HepG2 (cell line): ENCODE results near the gene OSBPL10. TPM values are rescaled to one million over a fixed set of nuclear protein-coding genes. Genes with fewer than 3 reads are reported as not detected.

ENCODE experiments used
- ATAC-seq: fragments of 200-7000 bp; cut with Tn5 transposase; 3 replicates; pipeline ENCODE4 v1.9.1; 2020; ENCODE audit warnings: mild to moderate bottlenecking, moderate library complexity
- BruUV-seq: library from RNA; stranded (reverse); fragments of 400-500 nt; replicated peaks from 2 replicates; lab custom pipeline; 2021; lab: Mats Ljungman, UMichigan
- CTCF ChIA-PET: fragments of 300-600 bp; formaldehyde crosslinking; extraction: SDS; loops from one replicate; lab custom pipeline; 2021; ENCODE audit warnings: low total read pairs, inconsistent platforms, low intra/inter-chr PET ratio; lab: Yijun Ruan, JAX
- POLR2A ChIA-PET: fragments of 350-600 bp; sonication (Branson Sonifier 250); formaldehyde crosslinking; loops from one replicate; lab custom pipeline; 2020; ENCODE audit warnings: antibody characterized with exemption, inconsistent platforms; lab: Yijun Ruan, JAX
- DNase-seq: peaks from one replicate; pipeline ENCODE4 v3.0.0-alpha.2; 2015; ENCODE audit warnings: low spot score
- FAIRE-seq: peaks from 3 replicates; lab custom pipeline; 2011; peaks lifted over from hg19 to GRCh38; lab: Jason Lieb, UNC
- H2AFZ ChIP-seq: one replicate; pipeline ENCODE4 v1.6.1; 2011; ENCODE audit warnings: low read length, inconsistent platforms
- H3K27ac ChIP-seq: fragments of 300-600 bp; 3 replicates; pipeline ENCODE4 v1.8.0; 2011; ENCODE audit warnings: mixed run types, mild to moderate bottlenecking, mixed read lengths, low read length, inconsistent platforms; ENCODE audit not compliant: insufficient read depth; ENCODE audit errors: extremely low read length
- H3K27me3 ChIP-seq, 2 experiments: fragments of 200-600 bp in 1 of 2; 2 replicates in 1 of 2; 3 replicates in 1 of 2; pipeline versions ENCODE4 v1.6.0 to v1.8.0; 2011; ENCODE audit warnings: low read length in 2 of 2, mild to moderate bottlenecking in 2 of 2, moderate library complexity in 2 of 2, inconsistent platforms in 1 of 2; ENCODE audit not compliant: insufficient read depth in 2 of 2, control insufficient read depth in 1 of 2
- H3K36me3 ChIP-seq, 2 experiments: fragments of 200-600 bp in 1 of 2; replicated peaks in 1 of 2; 2 replicates in 1 of 2; 3 replicates in 1 of 2; pipeline versions ENCODE4 v1.5.1 to v1.8.0; 2011; ENCODE audit warnings: low read length in 2 of 2, inconsistent platforms in 1 of 2; ENCODE audit not compliant: insufficient read depth in 2 of 2, control insufficient read depth in 1 of 2
- H3K4me1 ChIP-seq: 2 replicates; pipeline ENCODE4 v1.5.1; 2012; ENCODE audit warnings: low read length, inconsistent platforms; ENCODE audit not compliant: insufficient read depth
- H3K4me2 ChIP-seq: 2 replicates; pipeline ENCODE4 v1.6.0; 2011; ENCODE audit warnings: low read depth, low read length, inconsistent platforms
- H3K4me3 ChIP-seq, 3 experiments: fragments of 200-600 bp in 1 of 3; sonication (generic), shearing (Covaris generic) in 1 of 3; replicated peaks in 1 of 3; 2 replicates each; pipeline ENCODE4 v1.5.1; 2011 to 2016; ENCODE audit warnings: low read length in 3 of 3, inconsistent platforms in 2 of 3, low read depth in 2 of 3, mild to moderate bottlenecking in 2 of 3, control low read depth in 1 of 3, mixed read lengths in 1 of 3; ENCODE audit not compliant: insufficient read depth in 1 of 3
- H3K79me2 ChIP-seq: one replicate; pipeline ENCODE4 v1.6.1; 2011; ENCODE audit warnings: low read length, inconsistent platforms; ENCODE audit not compliant: insufficient read depth
- H3K9ac ChIP-seq: 2 replicates; pipeline ENCODE4 v1.6.0; 2011; ENCODE audit warnings: mild to moderate bottlenecking, low read depth, low read length, inconsistent platforms; ENCODE audit not compliant: insufficient read depth
- H3K9me3 ChIP-seq: 2 replicates; pipeline ENCODE4 v1.5.1; 2012; ENCODE audit warnings: mild to moderate bottlenecking, low read length
- H4K20me1 ChIP-seq: 2 replicates; pipeline ENCODE4 v1.6.0; 2011; ENCODE audit warnings: inconsistent platforms, mild to moderate bottlenecking, low read length, moderate library complexity; ENCODE audit not compliant: insufficient read depth
- HDAC1 ChIP-seq: sonication (generic); formaldehyde crosslinking; IDR thresholded peaks from 2 replicates; pipeline ENCODE4 v1.5.1; 2020; ENCODE audit warnings: mild to moderate bottlenecking, missing genetic modification reagents
- HDAC2 ChIP-seq: sonication (generic); formaldehyde crosslinking; IDR thresholded peaks from 2 replicates; pipeline ENCODE4 v1.4.0; 2020; ENCODE audit warnings: missing genetic modification reagents
- HES4 ChIP-seq: sonication (generic); formaldehyde crosslinking; IDR thresholded peaks from 2 replicates; pipeline ENCODE4 v1.9.0; 2021; ENCODE audit warnings: mild to moderate bottlenecking, missing genetic modification reagents, borderline replicate concordance
- KLF13 ChIP-seq: sonication (generic); formaldehyde crosslinking; IDR thresholded peaks from 2 replicates; pipeline ENCODE4 v1.4.0; 2020; ENCODE audit warnings: mild to moderate bottlenecking, missing genetic modification reagents
- MIER2 ChIP-seq: IDR thresholded peaks from 2 replicates; pipeline ENCODE4 v1.6.1; 2016; ENCODE audit warnings: missing biosample characterization, missing genetic modification reagents
- PPARG ChIP-seq: conservative IDR thresholded peaks from 2 replicates; pipeline ENCODE4 v1.6.1; 2016; ENCODE audit warnings: missing biosample characterization, missing genetic modification reagents
- SNAI1 ChIP-seq: sonication (generic); formaldehyde crosslinking; IDR thresholded peaks from 2 replicates; pipeline ENCODE4 v1.5.0; 2020; ENCODE audit warnings: mild to moderate bottlenecking, missing genetic modification reagents, borderline replicate concordance
- ZNF354B ChIP-seq: sonication (generic); formaldehyde crosslinking; IDR thresholded peaks from 2 replicates; pipeline ENCODE4 v1.8.0; 2022; ENCODE audit warnings: mild to moderate bottlenecking, missing genetic modification reagents
- ZNF619 ChIP-seq: sonication (generic); formaldehyde crosslinking; IDR thresholded peaks from 2 replicates; pipeline ENCODE4 v1.4.0; 2020; ENCODE audit warnings: mild to moderate bottlenecking, missing genetic modification reagents
- ZNF792 ChIP-seq: IDR thresholded peaks from 2 replicates; pipeline ENCODE4 v1.6.1; 2016
- WGBS: methylation state at CpG from one replicate; pipeline ENCODE4 v1.1.6; 2017; ENCODE audit warnings: low lambda C conversion rate; 5-methylcytosine and 5-hydroxymethylcytosine counted together
- in situ Hi-C: cut with HindIII; loops from 2 replicates; pipeline ENCODE4 v1.10.0; 2017; ENCODE audit warnings: low pct_unique_long_range_greater_than_20kb; ENCODE audit not compliant: extremely low pct_ligation_motif_present
- intact Hi-C: fragments of 100-400 bp; cut with micrococcal nuclease; formaldehyde crosslinking; loops from one replicate; pipeline ENCODE4 v1.10.0; 2022; ENCODE audit not compliant: unreplicated experiment
- polyA plus RNA-seq, 8 experiments: library from polyadenylated mRNA; depleted of rRNA in 3 of 8; stranded (reverse) in 7 of 8; unstranded in 1 of 8; fragments of >200 nt; fragmentation: Illumina TruSeq in 4 of 8; extraction: Trizol in 4 of 8; gene quantifications; 2 replicates each; pipeline versions ENCODE4 v1.2.1 to v1.2.3, GENCODE V29; 2011 to 2016; ENCODE audit warnings: low read depth in 4 of 8, missing spikeins in 1 of 8, mixed read lengths in 1 of 8; ENCODE audit not compliant: insufficient read depth in 1 of 8
- total RNA-seq, 5 experiments: library from RNA; depleted of rRNA; stranded (reverse); fragments of >200 nt; fragmentation: Illumina TruSeq; extraction: Trizol; gene quantifications; 2 replicates each; pipeline ENCODE4 v1.2.3, GENCODE V29; 2016; ENCODE audit warnings: low read depth in 1 of 5

Gene OSBPL10
- total and polyA plus RNA-seq, 2 of the 13 experiments (the other 11 are each of a cell fraction or from before 2014, with no cell fraction given), result 10.3 to 28.6 TPM

- no peak for TF ChIP-seq MIER2
- TF ChIP-seq SNAI1 (CRISPR knock-in tag), result no peak
- no peak for TF ChIP-seq PPARG (CRISPR knock-in tag)
- no peak for TF ChIP-seq HDAC1
- TF ChIP-seq ZNF792 (CRISPR knock-in tag), result no peak
- no peak for TF ChIP-seq KLF13
- TF ChIP-seq HDAC2 (CRISPR knock-in tag), result no peak
- no peak for TF ChIP-seq HES4
- TF ChIP-seq ZNF619, result no peak
- BruUV-seq, result no TSS peak
Measured at GRCh38 chr3:31957106-31957505, 24.0 kb downstream of the OSBPL10 start.

GRCh38 chr3:31955581-31955980 is 25.5 kb downstream of the OSBPL10 start:
- Histone ChIP-seq H4K20me1 (no peaks in the 10 kb centered on the region), H3K27ac (no peak overlapping the region), H3K79me2 (peaks cover 71% of the 10 kb centered on the region), H3K9me3 (peaks cover 12% of the 10 kb centered on the region), H3K9ac (no peak overlapping the region), H3K4me3 (no peak overlapping the region), H3K4me1 (peaks cover 35% of the 10 kb centered on the region), H3K27me3 (no peaks in the 10 kb centered on the region), H2AFZ (no peak overlapping the region), H3K36me3 (peaks cover 0 to 1% of the 10 kb centered on the region in 2 experiments; a peak in 1 of 5 replicates), H3K4me2 (no peak overlapping the region)
- DNase-seq (no peak), FAIRE-seq (no peak), ATAC-seq (no peak)
- no peak for TF ChIP-seq ZNF354B (CRISPR knock-in tag)
- intact Hi-C loops, result no loop called here
- in situ Hi-C loops, result no loop called here
- CTCF ChIA-PET, result no interaction called here
- POLR2A ChIA-PET, result no interaction called here
- BruUV-seq, result no TSS peak

More at GRCh38 chr3:31957106-31957505, 24.0 kb downstream of the OSBPL10 start:
- Histone ChIP-seq H3K27me3 (no peaks in the 10 kb centered on the region), H3K4me3 (no peak overlapping the region), H3K36me3 (peaks cover 0 to 1% of the 10 kb centered on the region in 2 experiments; a peak in 1 of 5 replicates), H3K4me1 (peaks cover 48% of the 10 kb centered on the region), H3K9me3 (peaks cover 12% of the 10 kb centered on the region), H3K4me2 (no peak overlapping the region), H4K20me1 (no peaks in the 10 kb centered on the region), H2AFZ (no peak overlapping the region), H3K27ac (no peak overlapping the region), H3K79me2 (peaks cover 68% of the 10 kb centered on the region), H3K9ac (no peak overlapping the region)
- 100% methylated on average over 3 of the region's 3 CpGs for WGBS
- FAIRE-seq (no peak), DNase-seq (no peak), ATAC-seq (no peak)
- ChIA-PET CTCF (no interaction called here), POLR2A (no interaction called here)
- intact Hi-C loops (no loop called here), in situ Hi-C loops (no loop called here)
